SU-DHL-6 (cell line): ENCODE data around the gene MARK2.

ENCODE experiments used
- EZH2phosphoT487 ChIP-seq: fragments of 200-600 bp; sonication (generic), shearing (Covaris generic); conservative IDR thresholded peaks from 2 replicates; pipeline ENCODE4 v1.6.1; 2018; ENCODE audit warnings: mild to moderate bottlenecking, antibody characterized with exemption, low read length, moderate library complexity, mixed read lengths
- TF ChIP-seq, protein P1 (sequence below): fragments of 200-600 bp; sonication (generic); IDR thresholded peaks from one replicate; pipeline ENCODE4 v1.5.1; 2017; ENCODE audit warnings: antibody characterized with exemption, mild to moderate bottlenecking, low read length, moderate library complexity; ENCODE audit not compliant: insufficient read depth, poor library complexity, severe bottlenecking

DNA sequence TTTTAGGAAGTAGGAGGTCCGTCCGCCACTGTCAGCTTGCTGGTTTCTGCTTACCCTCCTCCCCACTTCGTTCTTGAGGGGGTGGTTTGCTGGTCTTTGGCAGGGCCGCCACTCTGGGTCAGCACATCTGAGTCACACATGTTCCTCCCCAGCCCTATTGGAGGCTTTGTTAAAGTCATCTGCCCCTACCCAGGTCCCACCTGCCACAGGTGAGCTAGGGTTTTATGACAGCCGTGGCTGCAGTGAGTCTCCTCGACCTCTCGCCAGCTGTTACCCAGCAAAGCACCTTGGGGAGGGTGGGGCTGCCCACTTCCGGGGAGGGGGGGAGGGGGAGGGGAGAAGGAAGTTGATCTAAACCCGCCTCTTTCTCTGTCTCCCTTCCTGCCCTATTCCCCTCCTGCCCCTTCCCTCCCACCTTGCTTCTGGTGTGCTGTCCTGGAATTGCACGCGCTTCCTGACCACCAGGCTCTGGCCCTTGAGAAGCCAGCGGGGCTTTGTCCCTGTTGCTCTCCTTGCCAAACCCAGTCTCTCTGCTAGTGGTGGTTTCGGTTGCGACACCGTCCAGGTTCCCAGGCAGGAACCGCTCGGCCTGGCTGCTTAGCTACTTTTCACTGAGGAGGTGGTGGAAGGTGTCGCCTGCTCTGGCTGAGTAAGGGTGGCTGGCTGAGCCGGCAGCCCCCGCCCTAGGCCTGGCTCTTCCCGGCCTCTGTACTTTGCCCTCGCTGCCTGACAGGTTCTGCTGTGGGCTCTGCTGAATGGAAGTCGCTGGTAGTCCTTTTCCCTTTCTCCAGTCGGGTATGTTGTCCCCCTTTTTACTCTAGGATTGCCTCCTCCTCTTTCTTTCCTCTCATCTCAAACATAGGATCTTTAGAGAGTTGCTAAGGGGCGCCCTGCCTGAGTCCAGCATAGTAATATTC lies 49.5 kb downstream of the MARK2 start:
- TF ChIP-seq, protein P1, sequence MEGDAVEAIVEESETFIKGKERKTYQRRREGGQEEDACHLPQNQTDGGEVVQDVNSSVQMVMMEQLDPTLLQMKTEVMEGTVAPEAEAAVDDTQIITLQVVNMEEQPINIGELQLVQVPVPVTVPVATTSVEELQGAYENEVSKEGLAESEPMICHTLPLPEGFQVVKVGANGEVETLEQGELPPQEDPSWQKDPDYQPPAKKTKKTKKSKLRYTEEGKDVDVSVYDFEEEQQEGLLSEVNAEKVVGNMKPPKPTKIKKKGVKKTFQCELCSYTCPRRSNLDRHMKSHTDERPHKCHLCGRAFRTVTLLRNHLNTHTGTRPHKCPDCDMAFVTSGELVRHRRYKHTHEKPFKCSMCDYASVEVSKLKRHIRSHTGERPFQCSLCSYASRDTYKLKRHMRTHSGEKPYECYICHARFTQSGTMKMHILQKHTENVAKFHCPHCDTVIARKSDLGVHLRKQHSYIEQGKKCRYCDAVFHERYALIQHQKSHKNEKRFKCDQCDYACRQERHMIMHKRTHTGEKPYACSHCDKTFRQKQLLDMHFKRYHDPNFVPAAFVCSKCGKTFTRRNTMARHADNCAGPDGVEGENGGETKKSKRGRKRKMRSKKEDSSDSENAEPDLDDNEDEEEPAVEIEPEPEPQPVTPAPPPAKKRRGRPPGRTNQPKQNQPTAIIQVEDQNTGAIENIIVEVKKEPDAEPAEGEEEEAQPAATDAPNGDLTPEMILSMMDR: no peak
- TF ChIP-seq EZH2phosphoT487: no peak
